ENCODE measurements around the gene EIF2AK2.
"Not testable (repeated sequence)": the region's sequence is repeated elsewhere in the genome, so short reads cannot be mapped to it uniquely, and the experiment has no call there.

Gene EIF2AK2

GRCh38 chr2:37156857-37157714 is at the start of gene EIF2AK2:
Gene EIF2AK2 (minus strand): TSS chr2:37156980. CDS start chr2:37147806, 9,174 bp downstream.
- DNase-seq (ENCODE audit: low read depth, low spot score), result peak; percentile 95

- DNase-seq (ENCODE audit: low read depth, low spot score), result no peak
Observed at GRCh38 chr2:37205689-37206341, 49.0 kb upstream of the EIF2AK2 start.

GRCh38 chr2:37205071-37205661 is 48.4 kb upstream of the EIF2AK2 start:
- not testable (repeated sequence) for DNase-seq (ENCODE audit: low read depth, low spot score)

GRCh38 chr2:37203708-37204107 is 46.9 kb upstream of the EIF2AK2 start:
- no peak for DNase-seq (ENCODE audit: low read depth, low spot score)

DNA sequence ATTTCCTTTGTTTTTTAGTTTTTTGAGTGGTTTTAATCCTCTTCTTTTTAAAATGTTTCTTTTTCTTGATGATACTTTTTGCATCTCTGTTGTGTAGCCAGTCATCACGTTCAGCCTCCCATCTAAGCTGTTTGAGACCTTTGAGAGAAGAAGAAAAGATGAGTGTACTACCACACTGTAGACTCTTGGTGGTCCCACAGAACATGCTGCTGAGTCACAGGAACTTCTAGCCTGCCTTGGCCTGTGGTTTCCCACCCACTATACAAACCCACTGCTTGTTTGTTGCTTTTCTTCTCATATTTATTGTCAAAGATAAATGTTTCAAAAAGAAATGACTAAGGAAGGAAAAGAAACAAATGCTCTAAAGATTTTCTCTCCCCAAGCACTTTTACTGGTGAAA is 45.0 kb upstream of the EIF2AK2 start:
- DNase-seq (ENCODE audit: low read depth, low spot score), result peak; percentile 50

GRCh38 chr2:37201208-37201607 is 44.4 kb upstream of the EIF2AK2 start:
- no peak for DNase-seq (ENCODE audit: low read depth, low spot score)

GRCh38 chr2:37198681-37199065 is 41.9 kb upstream of the EIF2AK2 start:
- DNase-seq (ENCODE audit: low read depth, low spot score), result no peak

DNA sequence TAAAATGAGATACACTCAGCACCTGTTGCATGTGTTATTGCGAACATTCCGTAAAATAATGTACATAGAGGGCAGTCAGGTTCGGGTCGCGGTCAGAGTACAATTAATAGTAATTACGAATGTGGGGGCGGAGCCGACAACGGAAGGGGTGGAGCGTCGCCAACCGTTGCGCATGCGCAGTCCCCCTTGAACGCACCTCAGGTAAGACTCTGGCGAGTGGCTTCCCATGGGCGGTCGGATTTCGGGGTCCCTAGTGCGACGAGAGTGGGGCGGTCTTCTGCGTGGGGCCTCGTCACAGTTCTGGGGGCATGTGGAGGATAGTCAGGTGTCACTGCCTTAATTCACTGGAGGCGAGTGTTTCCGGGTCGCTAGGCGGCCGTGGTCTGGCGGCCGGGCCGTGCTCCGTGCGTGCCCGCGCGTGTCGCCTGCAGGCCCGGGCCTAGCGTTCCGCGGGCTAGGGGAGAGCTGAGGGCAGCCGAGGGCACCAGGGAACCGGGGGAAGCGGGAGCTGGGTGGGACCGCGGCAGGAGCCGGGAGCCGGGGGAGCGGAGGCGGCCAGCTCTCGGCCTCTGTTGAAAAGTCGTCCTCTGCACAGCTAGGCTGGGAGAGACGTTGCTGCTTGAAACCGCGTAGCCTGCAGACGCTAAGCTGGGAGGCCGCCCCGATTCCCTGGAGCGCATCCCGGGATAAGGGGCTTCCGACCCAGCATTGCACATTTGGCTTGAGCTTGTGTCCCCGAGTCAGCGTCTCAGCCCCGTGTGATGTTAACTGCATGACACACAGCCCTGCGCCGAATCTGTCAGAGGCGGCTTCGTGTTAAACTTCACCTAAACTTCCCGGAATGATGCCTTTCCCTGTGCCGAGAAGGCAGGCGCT is 39.8 kb upstream of the EIF2AK2 start, which contains the start of gene CEBPZOS:
TSS of gene CEBPZOS (plus strand) at position 177 of the 876 bp plus-strand sequence. CDS start 3,209 bp downstream, outside the sequence.
- peak; percentile 91 for DNase-seq (ENCODE audit: low read depth, low spot score)

- not testable (repeated sequence) for DNase-seq (ENCODE audit: low read depth, low spot score)
Observed at GRCh38 chr2:37195862-37196319, 39.1 kb upstream of the EIF2AK2 start.

DNA sequence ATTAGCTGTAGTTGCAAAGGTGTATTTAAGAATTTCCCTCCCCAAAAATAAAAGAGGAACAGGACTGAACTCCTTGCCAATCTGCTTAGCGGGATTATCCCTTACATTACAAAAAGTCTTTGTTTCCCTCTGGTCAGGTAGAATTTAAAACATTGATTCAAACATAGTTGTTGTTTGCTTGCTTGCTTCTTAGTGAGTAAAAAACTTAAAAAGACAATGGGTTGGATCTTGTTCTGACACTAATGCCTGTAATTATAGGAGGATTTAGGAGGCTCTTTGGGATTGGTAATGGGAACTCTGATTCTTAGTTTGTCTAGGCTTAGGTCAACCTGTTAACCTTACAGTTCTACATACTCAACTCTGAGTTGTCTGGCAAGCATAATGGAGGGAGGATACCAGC is 35.8 kb upstream of the EIF2AK2 start:
- DNase-seq (ENCODE audit: low read depth, low spot score), result no peak

DNA sequence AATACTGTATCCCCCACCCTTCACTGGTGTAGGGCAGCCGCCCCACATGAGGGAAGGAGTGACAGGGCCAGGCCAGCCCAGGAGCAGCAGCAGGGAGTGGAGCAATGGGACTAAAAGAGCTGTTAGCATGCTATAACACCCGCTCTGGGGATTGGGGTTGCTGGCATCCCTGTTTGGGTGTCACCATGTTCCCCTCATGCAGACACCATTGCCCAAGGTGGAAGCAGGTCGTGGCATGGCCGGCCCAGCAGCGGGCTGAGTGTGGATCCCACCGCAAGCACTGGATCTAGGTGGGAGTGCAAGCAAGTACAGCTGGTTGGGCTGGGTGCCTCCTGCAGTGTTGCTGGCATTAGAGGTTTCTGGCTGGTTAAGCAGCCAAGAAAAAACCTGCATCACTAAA is 35.0 kb upstream of the EIF2AK2 start:
- no peak for DNase-seq (ENCODE audit: low read depth, low spot score)

DNA sequence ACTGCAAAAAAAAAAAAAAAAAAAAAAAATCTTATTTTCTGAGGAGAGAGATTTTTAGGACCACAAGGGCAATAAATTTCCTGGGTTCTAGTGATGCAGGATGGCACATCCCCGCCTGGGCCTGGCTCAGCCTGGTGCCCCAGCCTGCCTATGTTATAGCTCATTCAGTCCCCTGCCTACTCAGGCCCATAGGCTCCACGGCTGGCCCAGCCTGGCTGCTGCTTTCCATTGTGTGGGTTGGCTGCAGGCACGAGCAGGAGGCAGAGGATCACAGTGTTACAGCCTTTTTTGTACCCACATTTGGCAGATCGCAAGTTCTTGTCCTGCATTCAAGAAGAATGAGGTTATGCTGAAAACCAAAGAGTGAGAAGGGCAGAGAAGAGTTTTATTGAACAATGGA is 34.5 kb upstream of the EIF2AK2 start:
- DNase-seq (ENCODE audit: low read depth, low spot score), result no peak

DNA sequence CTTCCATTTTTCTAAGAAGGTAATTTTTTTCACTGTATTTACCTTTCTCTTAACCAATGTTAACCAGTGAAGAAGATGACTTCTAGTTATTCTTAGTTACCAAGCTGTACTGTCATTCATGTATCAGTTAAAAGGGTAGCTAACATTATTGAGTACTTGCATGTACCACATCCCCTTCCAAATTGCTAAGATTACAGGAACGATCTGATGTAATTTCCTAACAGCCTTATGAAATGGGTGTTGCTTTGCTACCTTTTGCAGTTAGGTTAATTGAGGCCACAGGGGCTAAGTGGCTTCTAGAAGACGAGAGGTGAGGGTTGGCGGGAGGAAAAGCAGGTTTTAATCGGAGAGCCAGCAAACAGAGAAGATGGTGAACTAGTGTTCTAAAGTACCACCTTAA is 33.5 kb upstream of the EIF2AK2 start:
- no peak for DNase-seq (ENCODE audit: low read depth, low spot score)

DNA sequence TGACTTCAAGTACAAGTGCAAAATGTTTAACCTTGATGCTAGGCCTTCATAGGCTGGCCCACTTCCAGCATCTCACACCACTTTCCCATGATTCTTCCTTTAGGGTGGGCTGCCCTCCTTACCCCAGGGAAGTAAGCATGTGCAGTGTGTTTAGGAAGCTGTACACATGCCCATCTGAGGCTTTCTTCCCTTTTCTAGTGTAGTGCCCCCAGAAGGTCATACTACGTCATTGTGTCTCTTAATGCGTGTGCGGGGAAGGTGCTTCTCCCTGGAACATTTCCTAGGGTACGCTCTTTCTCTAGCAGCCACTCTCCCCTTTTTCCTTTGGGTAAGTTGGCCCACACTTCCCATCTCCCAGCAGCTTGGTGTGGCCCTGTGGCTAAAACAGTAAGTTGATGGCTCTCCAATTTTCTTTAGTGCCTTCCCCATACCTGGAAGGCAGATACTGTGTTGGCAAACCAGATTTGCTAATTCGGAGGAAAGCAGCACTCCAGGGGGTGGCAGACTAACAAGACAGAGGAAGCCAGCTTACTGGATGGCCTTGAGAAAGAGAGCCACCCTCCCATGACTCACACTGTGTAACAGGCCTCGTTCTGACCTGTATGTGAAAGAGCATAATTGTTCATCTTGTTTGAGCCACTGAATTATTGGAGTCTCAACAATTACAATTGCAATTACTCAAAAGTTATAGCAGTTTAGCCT is 32.8 kb upstream of the EIF2AK2 start:
- peak; percentile 83 for DNase-seq (ENCODE audit: low read depth, low spot score)

DNA sequence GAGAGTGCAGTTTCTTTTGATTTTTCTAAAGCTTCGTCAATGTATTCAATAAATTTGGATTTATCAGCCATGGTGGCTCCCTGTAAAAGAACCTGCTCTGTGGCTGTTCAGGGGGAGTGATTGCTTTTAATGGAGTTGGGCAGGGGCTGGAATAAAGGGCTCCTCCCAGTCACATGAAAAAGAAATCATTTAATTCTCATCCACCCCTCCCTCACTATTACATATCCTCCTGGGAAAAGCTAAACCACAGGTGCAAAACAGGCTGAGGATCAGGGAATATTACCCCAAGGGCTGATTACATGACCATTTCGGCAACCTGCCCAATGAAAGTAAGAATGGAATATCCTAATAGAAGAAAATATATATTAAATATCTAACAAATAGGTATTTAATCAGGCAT is 31.8 kb upstream of the EIF2AK2 start, which contains the start of gene SULT6B1:
TSS of gene SULT6B1 (minus strand) at position 101 of the 400 bp plus-strand sequence. CDS start at position 71, 30 bp downstream.
- DNase-seq (ENCODE audit: low read depth, low spot score), result no peak

DNA sequence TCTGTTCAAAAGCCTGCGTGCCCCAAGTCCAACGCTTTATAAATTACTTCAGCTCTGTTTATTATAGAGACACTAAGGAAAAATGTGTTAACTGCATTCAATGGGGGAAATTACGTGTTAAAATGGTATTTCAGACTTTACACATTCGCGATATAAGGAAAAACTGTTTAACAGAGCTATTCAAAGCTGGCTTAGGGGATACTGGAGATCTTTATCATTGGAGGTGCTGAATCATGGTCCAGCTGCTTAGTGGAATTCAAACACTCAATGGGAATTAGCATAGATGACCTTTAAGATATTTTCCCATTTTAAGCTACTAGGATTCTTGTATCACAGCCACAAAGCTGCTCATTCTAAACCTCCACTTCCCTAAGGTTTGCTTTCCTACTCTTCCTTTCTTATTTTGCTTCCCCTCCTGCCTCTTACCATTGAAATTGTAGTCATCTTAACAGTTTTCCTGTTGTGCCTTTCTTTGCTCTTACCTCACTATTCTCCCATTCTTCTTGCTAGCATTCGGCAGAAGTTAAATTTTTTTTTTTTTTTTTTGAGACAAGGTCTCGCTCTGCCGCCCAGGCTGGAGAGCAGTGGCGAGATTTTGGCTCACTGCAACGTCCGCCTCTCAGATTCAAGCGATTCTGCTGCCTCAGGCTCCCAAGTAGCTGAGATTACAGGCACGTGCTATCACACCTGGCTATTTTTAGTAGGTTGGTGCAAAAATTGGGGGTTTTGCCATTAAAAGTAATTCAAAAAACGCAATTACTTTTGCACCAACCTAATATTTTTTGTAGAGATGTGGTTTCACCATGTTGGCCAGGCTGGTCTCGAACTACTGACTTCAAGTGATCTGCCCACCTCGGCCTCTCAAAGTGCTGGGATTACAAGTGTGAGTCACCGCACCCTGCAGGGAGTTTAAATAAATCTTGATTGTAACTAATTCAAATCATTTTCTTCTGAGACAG is 25.2 kb upstream of the EIF2AK2 start:
- DNase-seq (ENCODE audit: low read depth, low spot score), result peak; percentile 52

DNA sequence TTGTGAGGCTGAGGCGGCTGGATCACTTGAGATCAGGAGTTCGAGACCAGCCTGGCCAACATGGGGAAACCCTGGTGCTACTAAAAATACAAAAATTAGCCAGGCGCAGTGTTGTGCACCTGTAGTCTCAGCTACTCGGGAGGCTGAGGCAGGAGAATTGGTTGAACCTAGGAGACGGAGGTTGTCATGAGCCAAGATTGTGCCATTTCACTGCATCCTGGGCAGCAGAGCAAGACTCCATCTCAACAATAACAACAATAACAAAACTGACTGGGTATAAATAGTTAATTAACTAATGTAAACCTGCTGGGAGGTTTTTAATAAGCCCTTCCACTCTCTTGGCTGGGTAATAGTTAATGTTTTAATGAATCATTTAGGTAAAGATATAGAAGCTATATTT is 23.9 kb upstream of the EIF2AK2 start:
- DNase-seq (ENCODE audit: low read depth, low spot score), result no peak

DNA sequence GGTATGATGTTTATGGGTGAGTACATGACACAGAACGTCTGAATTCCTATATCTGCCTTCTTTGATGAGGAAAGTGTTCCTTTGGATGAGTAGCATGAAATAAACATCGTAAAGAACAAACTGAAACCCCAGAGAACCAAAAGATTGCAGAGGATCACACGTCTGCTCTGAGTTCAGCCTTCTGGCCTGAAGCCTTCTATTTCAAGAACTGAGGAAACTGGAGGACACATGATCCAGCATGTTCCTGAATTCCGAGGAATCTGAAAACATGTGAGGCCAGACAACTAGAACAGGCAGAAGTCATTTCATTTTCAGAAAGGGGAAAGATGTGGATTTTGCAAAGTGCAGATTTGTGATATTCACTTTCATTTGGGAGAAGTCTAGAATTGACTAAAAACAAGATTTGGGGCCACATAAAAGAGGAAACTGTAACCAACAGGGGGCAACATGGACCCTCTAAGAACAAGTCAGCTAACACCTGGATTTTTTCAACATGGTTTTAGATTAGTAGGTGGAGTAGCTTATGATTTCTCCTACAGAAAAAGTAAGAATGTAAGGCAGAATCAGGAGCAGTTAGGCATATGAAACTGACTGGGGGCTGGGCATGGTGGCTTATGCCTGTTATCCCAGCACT is 23.3 kb upstream of the EIF2AK2 start:
- no peak for DNase-seq (ENCODE audit: low read depth, low spot score)

GRCh38 chr2:37173741-37174140 is 17.0 kb upstream of the EIF2AK2 start:
- no peak for DNase-seq (ENCODE audit: low read depth, low spot score)
